HK-2 (cell line): ENCODE measurements around the gene TRIM66.
A peak's percentile ranks its signal among the peaks of the same experiment; 100 is the strongest.

Source experiments
- DNase-seq: peaks from one replicate; pipeline ENCODE4 v3.0.0-alpha.2; 2018; ENCODE audit not compliant: unreplicated experiment

The TRIM66 gene

GRCh38 chr11:8608652-8609051 lies 73.8 kb downstream of the TRIM66 start:
- DNase-seq, result no peak

- no peak for DNase-seq
Measured at GRCh38 chr11:8605971-8606563, 76.4 kb downstream of the TRIM66 start.

- DNase-seq, result peak; percentile 36
Measured at GRCh38 chr11:8604078-8604723, 78.3 kb downstream of the TRIM66 start.

DNA sequence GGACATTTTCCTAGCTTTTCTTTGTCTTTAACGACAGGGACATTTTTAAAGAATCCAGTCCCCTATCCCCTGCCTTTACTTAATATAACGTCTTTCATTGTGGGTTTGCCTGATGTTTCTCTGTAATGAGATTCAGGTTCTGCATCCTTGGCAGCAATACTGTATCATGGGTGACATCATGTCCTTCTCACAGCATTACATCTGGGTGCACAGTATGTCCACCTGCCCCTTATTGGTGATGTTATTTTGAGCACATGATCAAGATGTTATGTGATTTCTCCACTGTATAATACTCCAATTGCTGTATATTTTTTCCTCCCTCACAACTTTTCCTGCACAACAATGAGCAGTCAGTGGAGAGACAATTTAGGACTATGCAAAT lies 78.8 kb downstream of the TRIM66 start:
- DNase-seq, result no peak

DNA sequence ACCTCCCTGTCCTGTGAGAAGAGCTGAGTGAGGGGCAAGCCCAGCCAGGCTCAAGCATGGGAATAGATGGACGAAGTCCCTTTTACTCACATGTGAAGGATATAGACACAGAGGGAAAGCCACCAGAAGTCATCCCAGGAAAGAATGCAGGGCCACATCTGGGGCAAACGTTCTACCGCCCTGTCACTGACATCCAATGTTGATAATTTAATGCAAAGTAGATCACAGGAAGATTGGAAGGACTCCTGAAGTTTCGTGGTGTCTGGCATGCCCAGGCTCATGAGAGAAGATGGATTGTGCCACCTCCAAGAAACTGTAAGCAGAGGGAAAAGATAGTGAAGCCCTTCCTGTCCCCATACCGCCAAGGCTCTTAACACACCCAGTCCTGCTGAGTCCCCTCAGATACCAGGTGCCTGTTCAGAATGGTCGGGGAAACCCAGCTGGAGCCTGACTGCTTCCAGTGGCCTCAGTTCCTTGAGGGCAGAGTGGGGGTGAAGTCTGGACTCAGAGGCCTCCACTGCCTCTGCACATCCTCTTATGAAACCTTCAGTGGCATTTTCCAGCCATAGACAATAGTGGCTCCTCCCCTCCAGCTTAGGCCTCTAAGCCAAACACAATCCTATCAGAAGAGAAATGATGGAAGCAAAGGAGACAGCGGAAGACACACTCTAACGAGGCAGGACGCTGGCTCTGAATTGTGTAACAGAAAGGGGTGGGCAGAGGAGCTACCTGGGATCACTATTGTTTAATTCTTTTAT lies 80.9 kb downstream of the TRIM66 start:
- DNase-seq, result no peak

DNA sequence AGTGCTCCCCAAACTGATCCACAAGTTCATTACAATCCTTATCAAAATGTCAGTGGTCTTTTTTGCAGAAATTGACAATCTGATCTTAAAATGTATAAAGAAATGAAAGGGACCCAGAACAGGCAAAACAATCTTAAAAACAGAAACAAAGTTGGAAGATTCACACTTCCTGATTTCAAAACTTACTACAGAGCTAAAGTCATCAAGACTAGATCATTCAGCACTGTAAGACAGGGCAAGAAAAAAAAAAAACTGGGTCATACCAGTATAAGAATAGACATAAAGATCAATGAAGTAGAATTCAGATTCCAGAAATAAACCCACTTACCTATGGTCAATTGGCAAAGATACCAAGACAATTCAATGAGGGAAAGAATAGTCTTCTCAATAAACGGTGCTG lies 84.0 kb downstream of the TRIM66 start:
- DNase-seq, result no peak

DNA sequence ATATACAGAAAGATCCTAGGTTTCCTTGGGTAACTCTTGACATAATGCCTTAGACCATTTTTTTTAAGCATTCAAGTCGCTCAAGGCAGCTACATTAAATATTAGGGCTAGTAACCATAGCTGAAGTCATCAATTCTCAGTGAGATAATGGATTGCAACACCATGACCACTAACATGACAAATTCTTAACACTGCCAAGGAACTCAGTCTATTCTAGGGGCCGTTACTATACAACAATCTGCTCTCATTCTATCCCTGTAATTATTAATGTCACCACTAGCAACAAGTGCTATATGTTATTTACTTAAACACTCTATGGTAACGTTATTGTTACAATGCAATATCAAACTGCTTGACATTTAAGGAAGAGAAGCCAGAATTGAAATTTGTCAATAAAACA lies 85.3 kb downstream of the TRIM66 start:
- DNase-seq, result no peak

- no peak for DNase-seq
Measured at GRCh38 chr11:8596504-8597046, 85.9 kb downstream of the TRIM66 start.

- peak; percentile 57 for DNase-seq
Measured at GRCh38 chr11:8593935-8594909, 88.2 kb downstream of the TRIM66 start, which contains the start of gene STK33. STK33 (minus strand) TSS chr11:8594228; CDS start chr11:8474905, 119,323 bp downstream.

GRCh38 chr11:8593455-8593854 lies 89.0 kb downstream of the TRIM66 start:
- no peak for DNase-seq

- no peak for DNase-seq
Measured at GRCh38 chr11:8587915-8588314, 94.5 kb downstream of the TRIM66 start.

GRCh38 chr11:8586805-8587204 lies 95.7 kb downstream of the TRIM66 start:
- DNase-seq, result no peak

DNA sequence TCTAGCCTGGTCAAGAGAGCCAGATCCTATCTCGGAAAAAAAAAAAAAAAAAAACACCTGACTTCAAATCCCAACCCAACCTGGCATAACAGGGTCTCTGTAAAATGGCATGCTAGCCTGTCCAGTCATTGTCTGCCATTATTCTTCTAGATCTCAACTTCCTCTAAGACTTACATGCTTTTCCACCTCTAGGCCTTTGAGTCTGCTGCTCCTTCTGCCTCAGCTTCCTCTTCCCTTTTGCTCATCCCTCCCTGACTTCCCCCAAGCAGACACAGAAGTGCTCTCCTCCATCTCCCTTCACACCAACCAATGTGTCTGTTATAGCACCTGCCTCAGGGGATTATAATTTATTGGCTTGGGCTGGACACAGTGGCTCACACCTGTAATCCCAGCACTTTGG lies 96.3 kb downstream of the TRIM66 start:
- no peak for DNase-seq

DNA sequence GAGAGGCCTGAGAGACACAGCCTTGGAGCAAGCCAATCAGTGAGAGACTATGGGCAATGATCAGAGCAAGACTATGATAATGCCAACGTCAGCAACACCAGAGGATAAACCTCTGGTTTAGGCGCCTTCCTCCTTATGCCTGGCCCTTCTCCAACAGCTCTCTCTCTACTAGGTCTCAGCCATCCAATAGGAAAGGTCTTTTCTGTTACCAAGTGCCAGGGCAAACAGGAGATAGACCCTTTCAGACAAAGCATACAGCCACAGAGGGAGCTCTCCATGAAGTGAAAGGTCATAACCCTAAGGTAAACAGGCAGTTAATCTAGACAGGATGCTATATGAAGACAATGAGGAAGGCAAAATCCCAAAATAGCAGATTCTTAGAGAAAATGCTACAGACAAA lies 98.0 kb downstream of the TRIM66 start:
- DNase-seq, result no peak

DNA sequence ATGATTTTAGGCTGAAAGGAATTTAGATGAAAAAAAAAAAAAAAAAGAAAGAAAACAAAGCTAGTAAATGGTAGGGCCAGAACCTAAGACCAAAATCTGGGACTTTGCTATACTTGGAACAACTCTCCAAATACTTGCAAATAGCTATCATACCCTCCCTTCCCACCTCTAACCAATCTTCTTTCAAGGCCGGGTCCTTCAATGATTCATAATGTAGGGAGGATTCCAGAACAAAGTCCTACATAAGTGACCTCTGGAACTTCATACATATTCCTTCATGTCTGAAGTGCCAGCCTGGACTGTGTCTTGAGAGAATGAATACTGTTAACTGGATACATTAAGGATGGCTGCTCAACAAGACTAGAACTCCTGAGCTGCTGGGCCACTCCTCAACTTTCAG lies 98.4 kb downstream of the TRIM66 start:
- no peak for DNase-seq

GRCh38 chr11:8581300-8581699 lies 101.2 kb downstream of the TRIM66 start:
- DNase-seq, result no peak

GRCh38 chr11:8577791-8578581 lies 104.5 kb downstream of the TRIM66 start:
- DNase-seq, result no peak

DNA sequence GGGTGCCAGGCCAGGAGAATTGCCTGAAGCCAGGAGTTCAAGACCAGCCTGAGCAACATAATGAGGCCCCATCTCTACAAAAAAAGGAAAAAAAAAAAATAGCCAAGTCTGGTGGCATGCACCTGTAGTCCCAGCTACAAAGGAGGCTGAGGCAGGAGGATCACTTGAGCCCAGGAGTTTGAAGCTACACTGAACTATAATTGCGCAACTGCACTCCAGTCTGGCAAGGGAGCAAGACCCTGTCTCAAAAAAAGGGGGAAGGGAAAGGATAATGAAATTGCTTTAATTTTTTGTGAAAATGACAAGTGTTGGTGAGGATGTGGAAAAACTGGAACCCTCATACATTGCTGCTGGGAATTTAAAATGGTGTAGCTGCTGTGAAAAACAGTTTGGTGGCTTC lies 107.7 kb downstream of the TRIM66 start:
- DNase-seq, result no peak

- no peak for DNase-seq
Measured at GRCh38 chr11:8573777-8574176, 108.7 kb downstream of the TRIM66 start.

DNA sequence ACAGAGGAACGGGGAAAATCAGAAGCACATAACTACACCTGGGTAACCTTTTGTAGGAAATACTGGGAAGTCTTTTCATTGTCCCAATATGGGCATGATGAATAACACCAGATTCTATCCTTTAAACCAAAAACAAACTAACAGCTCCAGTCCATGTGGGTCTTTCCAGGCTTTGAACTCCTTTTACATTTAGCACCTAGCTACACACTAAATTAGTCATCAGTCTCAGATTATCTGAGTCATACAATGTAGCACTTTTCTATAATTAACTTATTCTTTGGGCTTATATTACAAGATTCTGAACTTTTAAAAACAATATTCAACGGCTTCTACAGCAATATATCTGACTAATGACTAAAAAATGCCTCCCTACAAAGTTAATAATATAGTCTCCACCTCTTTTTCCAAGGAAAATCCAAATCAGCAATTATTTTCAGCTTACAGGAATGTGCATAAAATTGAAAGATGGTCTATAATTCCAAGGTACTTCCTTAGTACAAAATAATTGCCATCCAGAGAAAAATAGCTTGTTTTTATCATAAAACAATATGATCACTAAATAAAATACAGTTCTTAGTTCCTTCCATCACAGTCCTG lies 114.8 kb downstream of the TRIM66 start:
- DNase-seq, result no peak
